Measurements from ENCODE around the gene COL5A3.
"Not testable (repeated sequence)": the region's sequence is repeated elsewhere in the genome, so short reads cannot be mapped to it uniquely, and the experiment has no call there.

The COL5A3 gene

GRCh38 chr19:9939301-9939913 is 70.9 kb downstream of the COL5A3 start:
- no peak for DNase-seq (ENCODE audit: low read depth in 4 of 4, low spot score in 1 of 4)

- DNase-seq (ENCODE audit: low read depth in 4 of 4, low spot score in 1 of 4), result no peak
Measured at GRCh38 chr19:9937001-9937411, 73.3 kb downstream of the COL5A3 start.

DNA sequence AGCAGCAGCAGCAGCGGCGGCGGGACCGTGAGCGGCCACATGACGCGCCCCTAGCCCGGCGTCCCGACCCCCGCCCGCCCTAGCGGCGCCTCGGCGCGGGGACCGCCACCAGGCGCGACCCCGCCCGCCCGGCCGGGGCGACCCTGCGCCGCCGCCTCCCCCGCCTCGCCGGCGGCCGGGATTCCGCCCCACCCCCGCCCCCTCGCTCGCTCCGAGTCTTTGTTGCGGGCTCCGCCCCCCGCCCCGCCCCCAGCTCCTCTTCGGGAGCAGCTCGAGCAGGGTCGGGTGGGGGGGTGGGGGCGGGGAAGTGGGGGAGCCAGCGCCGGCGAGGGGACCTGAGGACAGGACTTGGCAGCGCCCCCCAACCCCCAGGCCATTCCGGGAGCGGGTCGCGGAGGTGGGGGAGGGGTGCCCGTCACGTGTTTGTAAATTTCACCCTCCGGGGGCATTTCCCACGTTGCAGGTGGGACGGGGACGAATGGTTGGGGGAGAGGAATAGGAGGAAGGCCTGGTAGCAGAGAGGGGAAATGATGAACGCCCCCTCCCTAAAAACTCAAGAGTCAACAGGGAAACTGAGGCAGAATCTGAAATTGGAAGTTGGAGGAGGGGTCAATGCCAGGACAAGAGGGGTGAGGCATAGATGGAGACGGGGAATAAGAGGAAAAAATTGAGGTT is 73.8 kb downstream of the COL5A3 start, which contains the start of gene OLFM2:
Gene OLFM2 (minus strand): TSS at position 190 of the 675 bp plus-strand sequence. CDS start 149 bp downstream, at position 41.
- no peak for DNase-seq (ENCODE audit: low read depth in 4 of 4, low spot score in 1 of 4)

DNA sequence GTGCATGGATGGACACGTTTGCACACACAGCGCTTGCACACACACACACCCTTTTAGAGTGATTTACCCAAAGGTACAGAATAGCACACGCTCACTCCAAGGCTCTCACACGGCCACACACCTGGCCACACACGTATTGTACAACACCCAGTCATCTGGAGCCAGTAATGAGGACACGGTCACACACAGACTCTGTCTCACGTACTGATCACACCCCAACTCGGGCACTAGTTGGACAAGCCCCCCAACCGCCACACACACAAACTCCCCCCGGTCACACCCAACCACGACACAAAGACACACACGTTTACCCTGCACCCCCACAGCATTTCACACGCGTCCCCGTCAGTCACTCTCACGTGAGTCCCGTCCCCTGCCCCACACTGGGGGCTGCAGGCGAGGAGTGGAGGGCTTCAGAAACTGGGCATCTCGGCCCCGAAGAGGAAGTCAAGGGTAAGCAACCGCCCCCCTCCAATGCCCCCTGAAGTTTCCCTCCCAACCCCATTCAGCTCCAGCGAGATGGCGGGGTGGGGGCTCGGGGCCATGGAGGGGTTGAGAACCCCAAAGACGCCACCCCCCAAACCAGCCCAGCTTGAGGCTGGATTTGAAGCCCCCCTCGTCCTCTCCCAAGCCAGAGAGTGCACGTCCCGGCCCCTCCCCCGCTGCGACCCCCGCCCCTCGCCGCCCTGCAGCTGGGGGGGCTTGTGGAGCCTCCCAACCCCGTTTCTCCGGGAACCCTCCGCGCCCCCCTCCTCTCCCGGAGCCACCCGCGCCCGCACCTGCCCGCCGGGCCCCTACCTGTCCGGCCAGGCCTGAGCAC is 74.6 kb downstream of the COL5A3 start:
- no peak for DNase-seq (ENCODE audit: low read depth in 4 of 4, low spot score in 1 of 4)

DNA sequence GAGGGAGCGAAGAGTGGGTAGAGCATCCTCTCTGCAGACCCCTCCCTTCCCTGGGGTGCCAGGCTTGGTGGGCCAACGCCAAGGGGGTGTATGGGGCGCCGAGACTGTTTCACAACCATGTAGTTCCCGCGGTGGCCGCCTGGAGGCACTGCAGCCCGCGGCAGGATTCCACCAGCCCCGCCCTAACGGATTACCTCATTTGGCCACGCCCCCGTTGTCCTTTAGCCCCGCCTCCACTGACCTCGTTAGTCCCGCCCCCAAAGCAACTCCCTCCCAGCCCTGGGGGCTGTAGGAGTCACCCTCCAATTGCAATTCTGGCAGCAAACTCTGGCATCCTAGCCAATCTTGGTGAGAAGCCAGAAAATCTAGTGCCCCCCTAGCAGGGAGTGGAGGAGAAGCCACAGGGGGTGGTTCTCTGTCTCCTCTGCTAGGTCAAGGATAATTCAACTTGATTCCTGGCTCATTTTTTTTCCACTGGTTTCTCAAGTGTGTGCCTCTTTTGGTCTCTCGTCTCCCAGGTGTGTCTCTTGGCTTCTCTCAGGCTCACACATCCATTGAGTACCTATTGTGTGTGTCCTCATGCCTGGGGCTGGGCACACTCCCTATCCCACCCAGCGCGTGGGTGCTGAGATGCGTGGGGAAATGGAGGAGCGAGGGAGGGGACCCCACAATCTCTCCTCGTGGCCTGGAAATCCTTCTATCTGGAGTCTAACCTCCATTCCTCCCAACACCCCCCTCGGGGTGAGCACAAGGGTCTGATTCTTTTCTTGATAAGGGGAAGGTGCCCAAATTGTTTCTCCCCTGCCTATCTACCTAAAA is 76.0 kb downstream of the COL5A3 start:
- peak; percentile 72 to 88 (median 80) for DNase-seq (ENCODE audit: low read depth in 4 of 4, low spot score in 1 of 4)

DNA sequence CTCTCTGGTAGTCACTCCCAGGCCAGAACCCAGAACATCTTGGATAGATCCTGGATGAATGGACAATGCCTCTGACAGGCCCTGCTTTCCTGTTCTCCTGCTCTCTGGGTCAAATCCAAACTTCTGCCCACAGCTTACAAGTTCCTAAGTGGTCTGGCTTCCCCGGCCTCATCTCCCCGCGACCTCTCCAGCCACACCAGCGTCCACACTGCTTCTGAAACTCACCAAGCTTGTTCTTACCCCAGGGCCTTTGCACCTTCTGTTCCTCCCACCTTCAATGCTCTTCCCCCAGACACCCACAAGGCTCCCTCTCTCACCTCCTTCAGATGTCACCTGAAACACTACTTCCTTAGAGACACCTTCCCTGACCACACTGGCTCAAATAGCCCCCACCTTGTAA is 77.5 kb downstream of the COL5A3 start:
- DNase-seq (ENCODE audit: low read depth in 4 of 4, low spot score in 1 of 4), result no peak

- DNase-seq (ENCODE audit: low read depth in 4 of 4, low spot score in 1 of 4), result no peak
Measured at GRCh38 chr19:9931629-9932028, 78.7 kb downstream of the COL5A3 start.

- DNase-seq (ENCODE audit: low read depth in 4 of 4, low spot score in 1 of 4), result no peak
Measured at GRCh38 chr19:9923440-9923839, 86.9 kb downstream of the COL5A3 start.

DNA sequence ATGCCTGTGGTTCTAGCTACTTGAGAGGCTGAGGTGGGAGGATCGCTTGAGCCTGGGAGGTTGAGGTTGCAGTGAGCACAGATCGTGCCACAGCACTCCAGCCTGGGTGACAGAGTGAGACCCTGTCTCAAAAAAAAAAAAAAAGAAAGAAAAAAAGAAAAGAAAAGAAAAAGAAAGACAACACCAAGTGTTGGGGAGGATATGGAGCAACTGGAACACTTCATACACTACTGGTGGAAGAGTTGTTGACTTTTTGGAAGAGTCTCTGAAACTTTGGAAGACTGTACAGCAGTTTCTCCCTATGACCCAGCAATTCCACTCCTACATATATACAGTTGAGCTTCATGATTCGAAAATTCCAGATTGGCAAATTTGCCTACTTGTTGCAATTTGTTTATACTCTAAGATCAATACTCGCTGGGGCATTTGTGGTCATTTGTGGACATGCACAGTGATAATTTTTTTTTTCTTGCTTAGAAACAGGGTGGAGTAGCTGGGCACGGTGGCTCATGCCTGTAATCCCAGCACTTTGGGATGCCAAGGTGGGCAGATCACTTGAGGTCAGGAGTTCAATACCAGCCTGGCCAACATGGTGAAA is 87.4 kb downstream of the COL5A3 start:
- DNase-seq (ENCODE audit: low read depth in 4 of 4, low spot score in 1 of 4), result not testable (repeated sequence)

GRCh38 chr19:9917321-9917720 is 93.0 kb downstream of the COL5A3 start:
- DNase-seq (ENCODE audit: low read depth in 4 of 4, low spot score in 1 of 4), result no peak

GRCh38 chr19:9916719-9917118 is 93.6 kb downstream of the COL5A3 start:
- DNase-seq (ENCODE audit: low read depth in 4 of 4, low spot score in 1 of 4), result no peak

GRCh38 chr19:9914315-9915207 is 95.7 kb downstream of the COL5A3 start:
- peak; percentile 39 to 79 (median 64) for DNase-seq (ENCODE audit: low read depth in 4 of 4, low spot score in 1 of 4)

DNA sequence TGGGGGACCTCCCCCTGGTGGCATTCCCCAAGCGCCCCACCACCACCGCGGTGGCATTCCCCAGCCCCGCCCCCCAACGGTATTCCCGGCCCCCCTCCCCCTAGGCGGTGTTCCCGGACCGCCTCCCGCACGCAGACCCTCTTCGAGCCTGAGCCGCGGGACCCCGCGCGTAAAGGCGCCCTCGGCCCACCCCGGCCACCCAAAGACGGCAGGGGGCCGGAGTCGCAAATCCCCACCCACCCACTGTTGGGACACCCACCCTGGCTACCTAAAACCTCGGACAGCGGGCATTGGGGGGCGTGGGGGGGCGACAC is 96.3 kb downstream of the COL5A3 start:
- DNase-seq (ENCODE audit: low read depth in 4 of 4, low spot score in 1 of 4), result no peak

- DNase-seq (ENCODE audit: low read depth in 4 of 4, low spot score in 1 of 4), result no peak
Measured at GRCh38 chr19:9913237-9914000, 96.9 kb downstream of the COL5A3 start.

- no peak for DNase-seq (ENCODE audit: low read depth in 4 of 4, low spot score in 1 of 4)
Measured at GRCh38 chr19:9912551-9913236, 97.6 kb downstream of the COL5A3 start.

- DNase-seq (ENCODE audit: low read depth in 4 of 4, low spot score in 1 of 4), result no peak
Measured at GRCh38 chr19:9911524-9912185, 98.6 kb downstream of the COL5A3 start.

GRCh38 chr19:9910625-9911024 is 99.7 kb downstream of the COL5A3 start:
- no peak for DNase-seq (ENCODE audit: low read depth in 4 of 4, low spot score in 1 of 4)

Data from stimulated activated CD4-positive, alpha-beta T cell treated with anti-CD3 and anti-CD28 coated beads, Interleukin-1b, Interleukin-23, amount 100 ng/mL, for 24 hours (primary cell).